ENCODE data around the gene TJP2. TPM values are rescaled to one million over a fixed set of nuclear protein-coding genes. Genes with fewer than 3 reads are reported as not detected.

The TJP2 gene
- total RNA-seq, 3 donors from 2014 or later (not counting 1 experiment from before 2014, with no cell fraction given): 6.8 to 10.0 (median 9.6) TPM

GRCh38 chr9:69178583-69179011, 4.5 kb downstream of the TJP2 start:
- no peak overlapping the region for H3K4me3 Mint-ChIP-seq

GRCh38 chr9:69179037-69179436, 5.0 kb downstream of the TJP2 start:
- TF ChIP-seq CTCF (IDR thresholded peaks at IDR 0.05): no peak
- peaks cover 19 to 27% of the 10 kb centered on the region in 2 donors for H3K4me1 Mint-ChIP-seq
- WGBS (ENCODE audit: insufficient coverage): 88% methylated on average over 1 of the region's 2 CpGs
- Histone ChIP-seq H3K9me3 (ENCODE audit: control insufficient read depth, insufficient read depth, low read length) (no peaks in the 10 kb centered on the region), H3K4me1 (ENCODE audit: control insufficient read depth, insufficient read depth, low read length) (peaks cover 12% of the 10 kb centered on the region), H3K27me3 (ENCODE audit: control insufficient read depth, insufficient read depth, low read length) (no peaks in the 10 kb centered on the region), H3K27ac (ENCODE audit: low read length) (no peak overlapping the region), H3K36me3 (ENCODE audit: control insufficient read depth, insufficient read depth, low read length) (no peaks in the 10 kb centered on the region), H3K4me3 (ENCODE audit: low read length) (no peak overlapping the region)
- no peaks in the 10 kb centered on the region for H3K36me3 Mint-ChIP-seq
- no peak for DNase-seq
- H3K27me3 Mint-ChIP-seq (ENCODE audit: low read depth in 2 of 2): peaks cover 0 to 2% of the 10 kb centered on the region in 2 donors
- no peak for ATAC-seq
- H3K27ac Mint-ChIP-seq: no peak overlapping the region
- no peaks in the 10 kb centered on the region for H3K9me3 Mint-ChIP-seq
- H3K4me3 Mint-ChIP-seq: no peak overlapping the region
- intact Hi-C loops (cut with micrococcal nuclease): no loop called here

More at GRCh38 chr9:69178583-69179011, 4.5 kb downstream of the TJP2 start:
- H3K36me3 ChIP-seq (ENCODE audit: control insufficient read depth, insufficient read depth, low read length): no peaks in the 10 kb centered on the region
- peaks cover under 1% of the 10 kb centered on the region for H3K27me3 ChIP-seq (ENCODE audit: control insufficient read depth, insufficient read depth, low read length)
- peaks cover 20 to 28% of the 10 kb centered on the region in 2 donors for H3K4me1 Mint-ChIP-seq
- no peak for TF ChIP-seq CTCF (IDR thresholded peaks at IDR 0.05)
- ATAC-seq: no peak
- no peaks in the 10 kb centered on the region for H3K36me3 Mint-ChIP-seq
- no peaks in the 10 kb centered on the region for H3K9me3 ChIP-seq (ENCODE audit: control insufficient read depth, insufficient read depth, low read length)
- no peak overlapping the region for H3K27ac ChIP-seq (ENCODE audit: low read length)
- H3K27ac Mint-ChIP-seq: no peak overlapping the region
- peaks cover 0 to 2% of the 10 kb centered on the region in 2 donors for H3K27me3 Mint-ChIP-seq (ENCODE audit: low read depth in 2 of 2)
- peak in 1 of 2 donors; percentile 40 for DNase-seq
- no peak overlapping the region for H3K4me3 ChIP-seq (ENCODE audit: low read length)
- WGBS (ENCODE audit: insufficient coverage): 48% methylated on average over 2 of the region's 3 CpGs
- no peaks in the 10 kb centered on the region for H3K9me3 Mint-ChIP-seq
- intact Hi-C loops (cut with micrococcal nuclease): no loop called here
- H3K4me1 ChIP-seq (ENCODE audit: control insufficient read depth, insufficient read depth, low read length): peaks cover 13% of the 10 kb centered on the region

DNA sequence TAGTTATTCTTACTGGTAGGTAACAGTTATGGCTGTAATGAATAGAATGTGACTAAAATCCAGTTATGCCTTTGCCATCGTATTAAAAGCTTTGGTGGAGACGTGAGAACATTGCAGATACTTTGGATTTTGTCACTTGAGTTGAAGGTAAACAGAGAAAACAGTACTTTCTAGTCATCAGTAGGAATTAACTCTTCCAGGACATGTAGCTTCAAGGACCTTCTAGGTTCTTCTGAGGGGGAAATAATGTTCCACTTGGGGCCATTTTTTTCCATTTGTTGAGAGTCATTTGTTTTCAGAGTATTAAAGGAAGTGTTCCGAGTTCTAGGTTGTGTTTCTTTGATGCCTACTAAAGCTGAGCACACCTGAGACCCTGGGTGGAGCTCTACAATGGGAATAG, 6.1 kb downstream of the TJP2 start:
- WGBS (ENCODE audit: insufficient coverage): 89% methylated on average over 3 of the region's 3 CpGs
- intact Hi-C loops (cut with micrococcal nuclease): no loop called here
- peaks cover 8 to 16% of the 10 kb centered on the region in 2 donors for H3K4me1 Mint-ChIP-seq
- H3K27ac Mint-ChIP-seq: no peak overlapping the region
- Histone ChIP-seq H3K27me3 (ENCODE audit: control insufficient read depth, insufficient read depth, low read length) (no peaks in the 10 kb centered on the region), H3K4me3 (ENCODE audit: low read length) (no peak overlapping the region), H3K36me3 (ENCODE audit: control insufficient read depth, insufficient read depth, low read length) (no peaks in the 10 kb centered on the region), H3K4me1 (ENCODE audit: control insufficient read depth, insufficient read depth, low read length) (peaks cover 4% of the 10 kb centered on the region), H3K27ac (ENCODE audit: low read length) (no peak overlapping the region), H3K9me3 (ENCODE audit: control insufficient read depth, insufficient read depth, low read length) (no peaks in the 10 kb centered on the region)
- DNase-seq (no peak), ATAC-seq (no peak)
- no peak overlapping the region for H3K4me3 Mint-ChIP-seq
- no peaks in the 10 kb centered on the region for H3K27me3 Mint-ChIP-seq (ENCODE audit: low read depth in 2 of 2)
- no peaks in the 10 kb centered on the region for H3K9me3 Mint-ChIP-seq
- H3K36me3 Mint-ChIP-seq: no peaks in the 10 kb centered on the region
- TF ChIP-seq CTCF (IDR thresholded peaks at IDR 0.05): no peak

DNA sequence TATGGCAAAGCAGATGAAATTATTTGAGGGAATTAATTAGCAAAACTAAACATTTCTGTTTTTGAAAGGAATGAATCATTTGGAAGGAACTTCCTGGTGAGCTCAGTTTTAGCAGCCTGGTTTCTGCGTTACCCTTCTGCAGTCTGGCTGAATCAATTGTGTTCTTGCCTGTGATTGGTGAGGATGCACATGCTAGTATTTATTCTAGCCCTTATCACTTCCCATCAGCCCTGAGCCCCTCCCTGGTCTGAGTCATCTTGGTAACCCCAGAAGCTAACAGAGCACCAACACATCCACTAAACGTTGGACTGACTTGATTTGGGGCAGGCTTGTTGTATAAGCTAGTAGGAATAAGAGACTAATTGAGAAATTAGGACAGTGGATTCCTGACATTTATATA, 6.6 kb downstream of the TJP2 start:
- DNase-seq: peak in 1 of 2 donors; percentile 57

More for the DNA sequence above, 6.6 kb downstream of the TJP2 start:
- TF ChIP-seq CTCF (IDR thresholded peaks at IDR 0.05): no peak
- no peaks in the 10 kb centered on the region for H3K27me3 ChIP-seq (ENCODE audit: control insufficient read depth, insufficient read depth, low read length)
- Mint-ChIP-seq H3K27me3 (ENCODE audit: low read depth in 2 of 2) (no peaks in the 10 kb centered on the region), H3K4me3 (no peak overlapping the region), H3K4me1 (peaks cover 5 to 15% of the 10 kb centered on the region in 2 donors), H3K36me3 (no peaks in the 10 kb centered on the region), H3K9me3 (no peaks in the 10 kb centered on the region), H3K27ac (no peak overlapping the region)
- H3K4me1 ChIP-seq (ENCODE audit: control insufficient read depth, insufficient read depth, low read length): no peaks in the 10 kb centered on the region
- 25% methylated on average over 1 of the region's 2 CpGs for WGBS (ENCODE audit: insufficient coverage)
- no peaks in the 10 kb centered on the region for H3K36me3 ChIP-seq (ENCODE audit: control insufficient read depth, insufficient read depth, low read length)
- intact Hi-C loops (cut with micrococcal nuclease): no loop called here
- H3K4me3 ChIP-seq (ENCODE audit: low read length): no peak overlapping the region
- no peak overlapping the region for H3K27ac ChIP-seq (ENCODE audit: low read length)
- ATAC-seq: peak; percentile 59 to 64 (median 61)
- no peaks in the 10 kb centered on the region for H3K9me3 ChIP-seq (ENCODE audit: control insufficient read depth, insufficient read depth, low read length)
